Measurements from ENCODE around the gene SETDB1.

SETDB1 gene

DNA sequence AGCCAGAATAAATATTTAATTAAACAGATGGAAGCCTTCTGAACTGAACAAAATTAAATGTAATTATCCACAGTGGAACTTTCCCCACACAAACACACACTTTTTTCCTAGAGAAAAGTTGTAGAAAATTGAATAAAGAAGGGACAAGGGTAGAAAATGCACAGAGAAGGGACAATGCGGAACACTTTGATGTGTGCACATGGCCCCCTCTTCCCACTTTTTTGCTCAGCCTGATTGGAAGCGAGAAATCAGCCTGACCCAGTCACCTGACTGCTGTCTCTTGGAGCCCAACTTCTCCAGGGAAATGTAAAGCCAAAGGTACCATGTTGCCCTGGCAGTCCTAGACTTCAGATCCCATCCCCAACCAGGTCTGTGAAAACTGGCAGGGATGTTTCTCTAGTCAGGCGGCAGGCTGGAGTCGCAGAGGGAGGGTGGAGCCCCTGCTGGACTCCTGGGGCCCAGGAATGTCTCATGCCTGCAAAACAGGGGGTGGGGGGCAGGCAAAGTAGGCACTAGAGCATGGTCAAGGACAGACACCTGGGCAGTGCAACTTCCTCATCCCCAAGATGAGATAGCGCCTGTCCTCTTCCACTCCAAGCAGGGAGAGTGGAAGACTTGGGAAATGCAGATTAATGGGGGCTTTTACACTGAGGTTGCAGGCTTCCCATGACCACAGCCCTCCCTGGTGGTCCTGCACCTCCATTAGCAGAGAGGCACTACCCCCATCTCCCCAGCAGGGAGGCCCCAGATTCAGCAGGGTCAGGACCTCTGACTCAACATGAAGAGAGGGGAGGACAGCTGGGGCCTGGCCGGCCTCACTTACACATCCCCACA is 45.6 kb downstream of the SETDB1 start:
- TF ChIP-seq, protein P1, sequence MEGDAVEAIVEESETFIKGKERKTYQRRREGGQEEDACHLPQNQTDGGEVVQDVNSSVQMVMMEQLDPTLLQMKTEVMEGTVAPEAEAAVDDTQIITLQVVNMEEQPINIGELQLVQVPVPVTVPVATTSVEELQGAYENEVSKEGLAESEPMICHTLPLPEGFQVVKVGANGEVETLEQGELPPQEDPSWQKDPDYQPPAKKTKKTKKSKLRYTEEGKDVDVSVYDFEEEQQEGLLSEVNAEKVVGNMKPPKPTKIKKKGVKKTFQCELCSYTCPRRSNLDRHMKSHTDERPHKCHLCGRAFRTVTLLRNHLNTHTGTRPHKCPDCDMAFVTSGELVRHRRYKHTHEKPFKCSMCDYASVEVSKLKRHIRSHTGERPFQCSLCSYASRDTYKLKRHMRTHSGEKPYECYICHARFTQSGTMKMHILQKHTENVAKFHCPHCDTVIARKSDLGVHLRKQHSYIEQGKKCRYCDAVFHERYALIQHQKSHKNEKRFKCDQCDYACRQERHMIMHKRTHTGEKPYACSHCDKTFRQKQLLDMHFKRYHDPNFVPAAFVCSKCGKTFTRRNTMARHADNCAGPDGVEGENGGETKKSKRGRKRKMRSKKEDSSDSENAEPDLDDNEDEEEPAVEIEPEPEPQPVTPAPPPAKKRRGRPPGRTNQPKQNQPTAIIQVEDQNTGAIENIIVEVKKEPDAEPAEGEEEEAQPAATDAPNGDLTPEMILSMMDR (IDR thresholded peaks at IDR 0.05; ENCODE audit: borderline replicate concordance, insufficient read depth, low read depth, low read length), result peak; percentile 18; the same call in 1 of the 2 replicates
- H3K4me3 ChIP-seq (ENCODE audit: low read depth, low read length), result no peak overlapping the region

DNA sequence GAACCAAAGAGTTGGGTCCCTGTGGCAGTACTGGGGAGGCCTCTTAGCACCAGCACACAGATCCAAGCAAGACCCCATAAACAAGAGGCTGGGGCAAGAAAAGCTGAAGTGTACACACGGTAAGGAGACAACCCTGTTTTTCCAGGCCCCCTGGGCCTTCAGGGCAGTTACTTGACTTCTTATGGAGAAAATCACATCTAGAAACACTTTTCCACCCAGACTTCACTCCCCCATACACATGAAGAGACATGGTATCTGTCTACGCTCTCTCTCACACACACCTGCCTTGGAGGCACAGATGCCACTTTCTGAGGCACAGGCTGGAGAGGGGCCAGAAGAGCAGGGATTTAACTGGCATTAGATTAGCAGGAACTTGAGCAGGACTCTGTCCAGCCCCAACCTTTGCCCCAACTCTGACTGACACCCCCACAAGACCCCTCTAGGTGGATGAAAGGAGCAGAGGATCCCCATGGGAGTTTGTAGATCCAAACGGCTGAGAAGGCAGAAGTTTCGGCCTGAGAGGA is 46.3 kb downstream of the SETDB1 start:
- TF ChIP-seq, protein P1 (IDR thresholded peaks at IDR 0.05; ENCODE audit: borderline replicate concordance, insufficient read depth, low read depth, low read length), result no peak
- no peak overlapping the region for H3K4me3 ChIP-seq (ENCODE audit: low read depth, low read length)

DNA sequence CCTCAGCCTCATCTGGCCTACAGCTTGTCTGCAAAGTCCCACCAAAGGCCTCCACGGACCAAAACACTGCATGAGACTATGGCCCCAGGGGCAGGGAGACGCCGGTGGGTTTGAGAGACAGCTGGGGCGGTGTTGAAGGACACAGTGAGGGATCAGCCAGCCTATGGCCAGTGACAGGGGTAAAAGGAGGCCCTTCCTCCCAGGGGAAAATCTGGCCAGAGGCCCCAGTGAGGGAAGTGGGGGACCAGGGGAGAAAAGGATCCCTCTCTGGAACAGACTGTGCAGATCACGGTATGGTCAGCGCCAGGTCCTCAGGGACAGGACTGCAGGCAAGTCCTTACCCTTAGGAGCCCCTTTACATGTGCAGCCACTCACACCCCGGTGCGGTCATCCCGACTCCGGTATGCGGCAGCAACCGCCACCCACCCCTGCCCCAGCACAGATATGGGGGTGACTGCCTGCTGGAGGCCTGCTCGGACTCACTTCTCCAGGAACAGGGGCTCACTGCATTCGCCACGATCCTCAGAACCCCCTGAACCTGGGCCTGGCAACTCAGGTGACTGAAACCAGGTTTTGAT is 47.2 kb downstream of the SETDB1 start:
- TF ChIP-seq, protein P1 (IDR thresholded peaks at IDR 0.05; ENCODE audit: borderline replicate concordance, insufficient read depth, low read depth, low read length), result no peak

DNA sequence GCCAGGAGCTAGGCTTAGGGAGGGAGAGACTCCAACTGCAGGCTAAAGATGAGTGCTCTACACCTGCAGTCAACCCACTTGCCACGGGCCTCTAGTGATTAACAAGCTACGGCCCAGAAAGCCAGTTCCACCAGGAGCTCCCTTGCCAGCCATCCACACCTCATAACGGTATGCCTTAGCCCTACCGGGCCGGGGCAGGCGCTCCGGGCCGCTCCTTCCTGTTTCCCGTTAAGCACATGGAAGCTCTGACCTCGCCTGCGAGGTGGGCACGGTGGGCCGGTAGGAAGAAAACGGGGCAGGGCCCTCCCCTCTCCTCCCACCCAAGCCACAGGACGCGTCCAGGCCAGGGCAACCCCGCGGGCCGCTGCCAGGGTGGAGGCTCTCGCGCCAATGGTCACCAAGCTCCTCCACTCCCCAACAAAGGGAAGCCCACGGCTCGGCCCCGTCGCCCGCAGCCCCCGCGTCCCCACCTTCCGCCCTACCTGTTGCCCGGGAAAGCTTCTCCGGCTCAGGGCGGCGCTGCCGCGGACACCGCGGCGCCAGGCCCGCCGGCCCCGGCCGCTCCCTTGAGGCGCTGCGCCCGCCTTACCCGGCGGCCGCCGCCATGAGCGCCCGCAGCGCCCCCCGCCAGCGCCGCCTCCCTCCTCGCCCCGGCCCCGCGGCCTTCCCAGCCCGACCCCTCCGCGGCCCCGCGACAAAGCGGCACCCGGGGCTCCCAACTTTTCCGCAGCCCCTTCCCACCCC is 47.8 kb downstream of the SETDB1 start:
- TF ChIP-seq, protein P1 (IDR thresholded peaks at IDR 0.05; ENCODE audit: borderline replicate concordance, insufficient read depth, low read depth, low read length), result no peak
- peak overlapping the region; percentile 88 for H3K4me3 ChIP-seq (ENCODE audit: low read depth, low read length)

More for the DNA sequence above, 47.2 kb downstream of the SETDB1 start:
- H3K4me3 ChIP-seq (ENCODE audit: low read depth, low read length), result peak overlapping the region; percentile 88

DNA sequence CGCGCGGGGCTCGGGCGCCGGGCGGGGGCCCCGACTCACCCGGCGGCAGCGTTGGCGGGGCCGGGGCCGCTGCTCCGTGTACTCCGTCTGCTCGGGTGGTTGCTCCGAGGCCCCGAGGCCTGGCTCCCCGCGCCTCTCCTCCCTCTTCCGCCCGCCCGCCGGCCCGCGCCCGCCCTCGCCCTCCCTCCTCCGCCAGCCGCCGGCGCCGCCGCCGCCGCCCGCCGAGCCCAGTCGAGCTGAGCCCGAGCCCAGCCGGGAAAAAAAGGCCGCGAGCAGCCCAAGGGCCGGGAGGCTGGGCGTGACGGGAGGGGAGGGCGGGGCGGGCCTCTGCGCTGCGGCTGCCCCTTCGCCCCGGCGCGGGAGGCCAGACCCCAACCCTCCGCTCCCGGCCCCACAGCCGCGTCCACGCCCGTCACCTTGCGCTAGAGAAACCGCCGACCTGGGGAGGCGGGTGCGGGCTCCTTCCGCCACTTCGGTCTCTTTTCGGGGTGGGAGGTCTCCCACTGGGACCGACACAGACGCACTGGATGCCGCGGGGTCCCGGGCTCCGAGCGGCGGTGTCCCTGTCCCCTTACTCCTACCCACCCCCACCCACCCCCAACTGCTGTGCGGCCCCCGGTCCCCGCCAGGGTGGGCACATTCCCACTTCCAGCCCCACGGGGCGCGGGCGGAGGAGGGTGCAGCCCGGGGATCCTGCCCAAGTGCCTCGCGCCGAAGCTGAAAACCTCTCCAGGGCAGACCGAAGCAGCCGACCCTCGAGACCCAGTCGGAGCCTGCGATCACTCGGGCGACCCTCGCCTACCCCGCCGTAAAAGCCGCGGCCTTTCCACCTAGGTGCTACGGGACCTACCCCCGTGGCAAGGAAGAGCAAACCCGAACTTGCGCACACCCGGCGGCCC is 48.7 kb downstream of the SETDB1 start, which contains the start of gene CERS2:
CERS2 (minus strand) TSS at position 256 of the 899 bp plus-strand sequence. CDS start 5,745 bp downstream, outside the sequence.
- TF ChIP-seq, protein P1 (IDR thresholded peaks at IDR 0.05; ENCODE audit: borderline replicate concordance, insufficient read depth, low read depth, low read length), result no peak
- peak within 1 kb of the TSS; percentile 88 for H3K4me3 ChIP-seq (ENCODE audit: low read depth, low read length)

DNA sequence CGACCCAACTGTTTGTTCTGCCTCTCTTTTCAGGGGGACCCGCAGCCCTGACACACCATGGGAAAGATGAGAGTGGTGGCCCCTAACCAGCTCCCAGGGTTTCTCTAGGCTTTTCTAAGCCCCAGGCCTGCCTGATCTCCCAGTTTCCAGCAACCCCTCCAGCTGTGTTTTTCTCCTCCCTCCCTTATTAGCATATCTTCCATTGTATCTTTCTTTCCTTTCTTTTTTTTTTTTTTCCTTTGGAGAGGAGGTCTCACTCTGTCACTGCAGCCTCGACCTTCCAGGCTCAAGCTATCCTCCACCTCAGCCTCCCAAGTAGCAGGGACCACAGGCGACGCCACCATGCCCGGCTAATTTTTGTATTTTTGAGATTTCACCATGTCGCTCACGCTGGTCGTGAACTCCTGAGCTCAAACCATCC is 50.2 kb downstream of the SETDB1 start:
- H3K4me3 ChIP-seq (ENCODE audit: low read depth, low read length), result no peak overlapping the region
- TF ChIP-seq, protein P1 (IDR thresholded peaks at IDR 0.05; ENCODE audit: borderline replicate concordance, insufficient read depth, low read depth, low read length), result no peak
